IMR-90 (cell line): Measurements from ENCODE around the gene PAEP. TPM values are rescaled to one million over a fixed set of nuclear protein-coding genes. Genes with fewer than 3 reads are reported as not detected.

Source experiments
- ATAC-seq: fragments of 200-7000 bp; cut with Tn5 transposase; 2 replicates; pipeline ENCODE4 v1.9.1; 2020; ENCODE audit warnings: low read depth, mild to moderate bottlenecking, moderate library complexity
- BruUV-seq: library from RNA; stranded (reverse); fragments of 400-500 nt; replicated peaks from 2 replicates; lab custom pipeline; 2021; lab: Mats Ljungman, UMichigan
- CTCF ChIA-PET: fragments of 300-600 bp; formaldehyde crosslinking; extraction: SDS; loops from one replicate; lab custom pipeline; 2021; ENCODE audit warnings: antibody characterized with exemption; lab: Yijun Ruan, JAX
- POLR2A ChIA-PET: fragments of 300-600 bp; sonication (Branson Sonifier 250); formaldehyde crosslinking; loops from one replicate; lab custom pipeline; 2022; ENCODE audit warnings: antibody characterized with exemption; ENCODE audit not compliant: unreplicated experiment; lab: Charles Lee
- DNase-seq: peaks from one replicate; pipeline ENCODE4 v3.0.0; 2013
- H2AFZ ChIP-seq: replicated peaks from 2 replicates; pipeline ENCODE3; 2013; ENCODE audit warnings: low read length, mild to moderate bottlenecking; ENCODE audit not compliant: poor library complexity
- H2AK5ac ChIP-seq: 2 replicates; pipeline ENCODE4 v1.6.1; 2013; ENCODE audit warnings: low read depth, low read length, inconsistent platforms
- H2AK9ac ChIP-seq: replicated peaks from 2 replicates; pipeline ENCODE3; 2013; ENCODE audit warnings: mild to moderate bottlenecking, low read depth, low read length, moderate library complexity; ENCODE audit not compliant: poor library complexity
- H2BK120ac ChIP-seq: 2 replicates; pipeline ENCODE4 v1.6.1; 2013; ENCODE audit warnings: low read depth, low read length, inconsistent platforms
- H2BK15ac ChIP-seq: 3 replicates; pipeline ENCODE4 v1.6.1; 2013; ENCODE audit warnings: low read depth, low read length, inconsistent platforms
- H2BK20ac ChIP-seq: 2 replicates; pipeline ENCODE4 v1.6.1; 2013; ENCODE audit warnings: low read depth, mild to moderate bottlenecking, inconsistent platforms, low read length, moderate library complexity
- H2BK5ac ChIP-seq: 2 replicates; pipeline ENCODE4 v1.6.1; 2013; ENCODE audit warnings: mild to moderate bottlenecking, low read depth, low read length, inconsistent platforms; ENCODE audit not compliant: poor library complexity, severe bottlenecking
- H3K14ac ChIP-seq: replicated peaks from 2 replicates; pipeline ENCODE4 v1.6.1; 2013; ENCODE audit warnings: low read depth, low read length, inconsistent platforms
- H3K18ac ChIP-seq: 2 replicates; pipeline ENCODE4 v1.6.1; 2013; ENCODE audit warnings: low read depth, low read length, control low read depth
- H3K23ac ChIP-seq: 2 replicates; pipeline ENCODE4 v1.6.1; 2013; ENCODE audit warnings: low read depth, low read length, inconsistent platforms
- H3K27ac ChIP-seq: 2 replicates; pipeline ENCODE4 v1.5.1; 2013; ENCODE audit warnings: mild to moderate bottlenecking, control low read depth, low read length; ENCODE audit not compliant: insufficient read depth
- H3K27me3 ChIP-seq: 2 replicates; pipeline ENCODE4 v1.6.1; 2013; ENCODE audit warnings: low read length; ENCODE audit not compliant: control insufficient read depth, insufficient read depth
- H3K36me3 ChIP-seq: 2 replicates; pipeline ENCODE4 v1.6.1; 2013; ENCODE audit warnings: low read length, mixed read lengths; ENCODE audit not compliant: control insufficient read depth, insufficient read depth
- H3K4ac ChIP-seq: 2 replicates; pipeline ENCODE4 v1.6.1; 2013; ENCODE audit warnings: low read depth, low read length, inconsistent platforms
- H3K4me1 ChIP-seq: 2 replicates; pipeline ENCODE4 v1.6.1; 2013; ENCODE audit warnings: low read length, mixed read lengths; ENCODE audit not compliant: control insufficient read depth, insufficient read depth
- H3K4me2 ChIP-seq: 2 replicates; pipeline ENCODE4 v1.6.1; 2013; ENCODE audit warnings: low read depth, mild to moderate bottlenecking, control low read depth, low read length, moderate library complexity
- H3K4me3 ChIP-seq: 2 replicates; pipeline ENCODE4 v1.5.1; 2013; ENCODE audit warnings: low read depth, mild to moderate bottlenecking, control low read depth, low read length, moderate library complexity; ENCODE audit not compliant: insufficient read depth
- H3K56ac ChIP-seq: 2 replicates; pipeline ENCODE4 v1.6.1; 2013; ENCODE audit warnings: low read length, inconsistent platforms; ENCODE audit not compliant: insufficient read depth; ENCODE audit errors: extremely low read depth
- H3K79me1 ChIP-seq, 2 experiments: 2 replicates each; pipeline ENCODE4 v1.6.1; 2013; ENCODE audit warnings: low read length in 2 of 2, inconsistent platforms in 1 of 2, low read depth in 1 of 2
- H3K9ac ChIP-seq: 2 replicates; pipeline ENCODE4 v1.6.1; 2013; ENCODE audit warnings: low read depth, low read length, control low read depth
- H3K9me1 ChIP-seq: 2 replicates; pipeline ENCODE4 v1.6.1; 2013; ENCODE audit warnings: low read length, inconsistent platforms; ENCODE audit not compliant: insufficient read depth
- H3K9me3 ChIP-seq: 2 replicates; pipeline ENCODE4 v1.6.1; 2013; ENCODE audit warnings: low read length; ENCODE audit not compliant: control insufficient read depth, insufficient read depth
- H4K20me1 ChIP-seq: 2 replicates; pipeline ENCODE4 v1.6.1; 2013; ENCODE audit warnings: low read length, inconsistent platforms; ENCODE audit not compliant: insufficient read depth
- H4K5ac ChIP-seq: 2 replicates; pipeline ENCODE4 v1.6.1; 2013; ENCODE audit warnings: mild to moderate bottlenecking, low read depth, low read length, control low read depth
- H4K8ac ChIP-seq, 2 experiments: 2 replicates each; pipeline ENCODE4 v1.6.1; 2013; ENCODE audit warnings: low read depth in 2 of 2, low read length in 2 of 2, control low read depth in 1 of 2, inconsistent platforms in 1 of 2
- H4K91ac ChIP-seq: 2 replicates; pipeline ENCODE4 v1.6.1; 2013; ENCODE audit warnings: low read depth, low read length, inconsistent platforms; ENCODE audit not compliant: insufficient read depth
- CEBPB ChIP-seq: IDR thresholded peaks from 2 replicates; pipeline ENCODE4 v1.6.1; 2012; ENCODE audit warnings: low read depth, low read length, improper control_type of control experiment
- WGBS, 2 experiments: methylation state at CpG; one replicate each; pipeline versions ENCODE4 v1.1.5 to v1.1.7; 2013; ENCODE audit warnings: missing lambda C conversion rate in 2 of 2; ENCODE audit not compliant: insufficient read length in 1 of 2; ENCODE audit errors: extremely low coverage in 2 of 2; 5-methylcytosine and 5-hydroxymethylcytosine counted together
- dilution Hi-C: fragments of 300-500 bp; cut with HindIII; formaldehyde crosslinking; loops from one replicate; pipeline ENCODE4 v1.14.3; 2018; ENCODE audit warnings: low sequenced_read_pairs; ENCODE audit not compliant: unreplicated experiment
- in situ Hi-C: fragments of 300-500 bp; cut with MboI; formaldehyde crosslinking; loops from 3 replicates; pipeline ENCODE4 v1.14.3; 2019; ENCODE audit warnings: low sequenced_read_pairs, inconsistent platforms, mixed read lengths
- intact Hi-C: fragments of 100-400 bp; cut with micrococcal nuclease; formaldehyde crosslinking; loops from 2 replicates; pipeline ENCODE4 v1.10.0; 2022
- polyA plus RNA-seq, 3 experiments: library from polyadenylated mRNA; depleted of rRNA; stranded (reverse); fragments of >200 nt; gene quantifications; 2 replicates each; pipeline ENCODE4 v1.2.3, GENCODE V29; 2012; ENCODE audit warnings: low replicate concordance in 1 of 3
- total RNA-seq: library from RNA; depleted of rRNA; stranded (reverse); fragments of >200 nt; gene quantifications from 2 replicates; pipeline ENCODE4 v1.2.3, GENCODE V29; 2012

The PAEP gene
- total and polyA plus RNA-seq, 2 of the 4 experiments (the other 2 are of a cell fraction): not detected

- no peak for TF ChIP-seq CEBPB
- in situ Hi-C loops: no loop called here
Observed at GRCh38 chr9:135574331-135574730, 12.8 kb downstream of the PAEP start.

More at GRCh38 chr9:135574331-135574730, 12.8 kb downstream of the PAEP start:
- BruUV-seq: no TSS peak
- Histone ChIP-seq H3K4me1 (no peaks in the 10 kb centered on the region), H2AK5ac (no peak overlapping the region), H3K4ac (no peak overlapping the region), H2AFZ (no peak overlapping the region), H2BK15ac (no peak overlapping the region), H4K5ac (no peak overlapping the region), H4K91ac (no peak overlapping the region), H3K27ac (no peak overlapping the region), H2BK20ac (no peak overlapping the region), H3K4me2 (no peak overlapping the region), H3K18ac (no peak overlapping the region), H4K8ac (no peak overlapping the region), H4K20me1 (no peaks in the 10 kb centered on the region), H3K9me3 (peaks cover 7% of the 10 kb centered on the region; the same call in 1 of the 2 replicates), H3K27me3 (no peaks in the 10 kb centered on the region), H3K23ac (no peak overlapping the region), H3K4me3 (no peak overlapping the region), H3K36me3 (no peaks in the 10 kb centered on the region), H2AK9ac (no peak overlapping the region), H2BK120ac (no peak overlapping the region), H3K9me1 (no peaks in the 10 kb centered on the region), H2BK5ac (no peak overlapping the region), H3K14ac (no peak overlapping the region), H3K9ac (no peak overlapping the region), H3K56ac (no peak overlapping the region), H3K79me1 (no peaks in the 10 kb centered on the region)
- 17% methylated on average over 2 of the region's 14 CpGs; no CpG with 5 or more reads in 1 of the 2 experiments for WGBS, 2 experiments
- intact Hi-C loops (no loop called here), dilution Hi-C loops (no loop called here)
- no peak for ATAC-seq
- POLR2A ChIA-PET: no interaction called here
- CTCF ChIA-PET: no interaction called here
- no peak for DNase-seq
